Activated T-cell treated with anti-CD3 and anti-CD28 coated beads for 1 hour (primary cell): ENCODE results near the gene ITIH5.

ENCODE experiments used
- DNase-seq: peaks from one replicate; pipeline ENCODE4 v3.0.0-alpha.2; 2020; ENCODE audit warnings: low read depth

ITIH5 gene

DNA sequence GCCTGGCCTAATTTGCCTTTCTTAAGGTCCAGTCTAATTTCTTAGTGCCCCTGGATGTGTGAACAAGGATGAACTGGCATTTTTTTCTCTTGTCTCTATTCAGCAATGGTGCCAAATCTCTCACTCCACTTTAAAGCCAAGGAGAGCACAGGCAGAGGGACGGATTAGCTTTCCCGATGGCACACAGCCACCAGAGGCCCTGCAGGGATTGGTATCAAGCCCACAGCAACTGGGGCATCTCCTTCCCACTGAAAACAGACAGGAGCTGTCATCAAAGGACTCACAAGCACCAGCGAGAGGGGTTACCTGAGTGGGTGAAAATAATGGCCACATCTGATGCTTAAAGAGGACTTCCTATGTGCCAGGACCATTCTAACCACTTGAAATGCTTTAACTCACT is 83.1 kb downstream of the ITIH5 start:
- DNase-seq, result no peak

DNA sequence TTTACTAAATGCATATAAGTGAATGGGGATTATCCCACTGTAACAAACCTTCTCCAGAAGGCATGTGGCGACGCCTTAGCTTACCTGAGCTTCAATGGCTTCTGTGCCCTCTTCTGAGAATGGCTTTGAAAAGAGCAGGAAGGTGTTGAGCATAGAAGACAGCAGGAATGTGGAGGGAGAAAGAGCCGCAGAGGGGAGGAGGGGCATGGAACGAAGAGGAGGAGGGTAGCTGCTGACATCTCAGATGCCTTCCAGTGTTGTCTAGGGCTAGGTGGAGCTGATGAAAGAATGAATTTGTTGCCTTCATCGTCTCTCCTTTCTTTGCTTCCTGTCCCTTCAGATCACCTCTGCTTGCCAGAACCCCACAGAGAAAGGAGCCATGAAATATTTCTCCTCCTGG is 86.2 kb downstream of the ITIH5 start:
- no peak for DNase-seq

DNA sequence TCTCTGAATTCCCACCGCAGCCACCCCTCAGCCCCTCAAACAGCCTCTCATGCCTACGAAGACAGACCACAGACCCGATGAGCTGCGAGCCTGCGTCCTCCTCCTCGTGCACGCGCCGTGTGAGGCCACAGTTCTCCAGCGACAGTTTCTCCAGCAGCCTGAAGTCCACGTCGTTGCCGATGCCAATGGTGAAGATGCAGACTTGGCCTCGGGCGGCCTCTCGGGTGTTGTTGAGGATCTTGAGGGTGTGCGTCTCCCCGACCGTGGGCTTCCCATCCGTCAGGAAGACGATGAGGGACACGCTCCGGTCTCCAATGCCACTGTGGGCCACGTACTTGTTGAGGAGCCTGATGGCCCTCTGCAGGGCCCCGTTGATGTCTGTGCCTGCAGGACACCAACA is 87.1 kb downstream of the ITIH5 start:
- DNase-seq, result no peak

DNA sequence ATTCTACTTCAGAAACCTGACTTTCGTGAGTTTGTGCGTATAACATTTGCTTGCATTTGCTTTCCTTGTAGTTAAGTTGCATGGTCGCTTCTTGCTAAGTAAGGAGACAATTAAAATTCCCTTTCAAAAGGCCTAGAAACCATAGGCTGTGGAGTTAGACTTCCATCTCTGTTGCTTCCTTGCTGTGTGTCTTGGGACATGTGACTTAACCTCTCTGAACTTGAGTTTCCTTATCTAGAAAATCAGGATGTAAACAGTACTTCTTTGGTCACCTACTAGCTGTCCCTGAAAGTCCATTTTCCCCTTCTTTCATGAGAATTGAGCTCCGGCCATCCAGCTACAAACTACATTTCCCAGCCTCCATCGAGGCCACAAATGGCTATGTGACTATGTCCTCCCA is 89.2 kb downstream of the ITIH5 start:
- DNase-seq, result no peak

DNA sequence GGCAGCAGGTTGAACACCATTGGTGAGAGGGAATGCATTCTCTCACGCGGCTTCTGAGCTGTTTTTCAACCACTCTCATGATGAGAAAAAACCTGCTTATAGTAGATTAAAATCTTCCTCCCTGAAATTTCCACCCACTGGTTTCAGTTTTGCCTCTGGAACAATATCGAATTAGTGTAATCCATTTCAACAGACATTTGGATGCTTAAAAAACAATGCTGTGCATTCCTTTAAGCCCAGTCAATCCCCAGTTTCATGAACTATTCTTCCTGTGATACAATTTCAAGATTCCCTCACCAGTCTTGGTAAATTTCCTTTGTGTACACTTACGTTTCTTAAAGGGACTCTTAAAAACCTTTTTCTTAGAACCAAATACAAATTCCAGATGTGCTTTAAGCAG is 89.6 kb downstream of the ITIH5 start:
- no peak for DNase-seq

DNA sequence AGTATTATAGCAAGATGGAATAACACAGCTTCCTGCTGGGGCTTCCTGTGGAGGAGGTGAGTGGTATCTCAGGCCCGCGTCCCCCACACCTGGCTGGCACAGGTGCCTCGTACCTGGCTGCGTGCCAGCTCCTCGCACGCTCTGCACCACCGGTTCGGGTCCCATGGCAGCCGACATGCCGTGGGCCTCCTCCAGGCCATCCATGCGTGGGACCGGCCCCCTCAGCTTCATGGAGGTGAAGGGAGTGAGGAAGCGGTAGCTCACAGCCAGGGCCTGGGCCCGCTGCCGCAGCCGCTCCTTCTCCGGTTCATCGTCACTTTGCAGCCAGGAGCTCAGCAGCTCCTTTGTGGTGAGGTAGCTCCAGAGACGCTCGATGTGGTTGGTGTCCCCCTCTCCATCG is 90.4 kb downstream of the ITIH5 start:
- DNase-seq, result no peak

DNA sequence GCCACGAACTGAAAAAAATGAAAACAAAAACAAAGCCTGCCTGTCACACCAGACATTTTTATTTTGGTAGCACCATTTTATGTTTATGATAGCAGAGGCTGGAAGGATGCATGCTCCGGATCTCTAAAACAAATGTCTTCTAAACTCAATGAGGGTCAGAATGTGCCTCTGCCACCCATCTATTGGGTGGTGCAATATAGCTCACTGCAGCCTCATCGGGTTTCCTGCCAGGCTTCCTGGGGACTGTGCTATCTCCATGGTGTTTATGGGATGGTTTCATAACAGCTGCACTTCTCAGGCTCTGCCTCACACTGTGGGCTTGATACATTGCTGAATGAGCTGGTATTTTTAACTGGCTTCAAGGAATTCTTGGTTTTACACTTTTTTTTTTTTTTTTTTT is 94.4 kb downstream of the ITIH5 start:
- no peak for DNase-seq

DNA sequence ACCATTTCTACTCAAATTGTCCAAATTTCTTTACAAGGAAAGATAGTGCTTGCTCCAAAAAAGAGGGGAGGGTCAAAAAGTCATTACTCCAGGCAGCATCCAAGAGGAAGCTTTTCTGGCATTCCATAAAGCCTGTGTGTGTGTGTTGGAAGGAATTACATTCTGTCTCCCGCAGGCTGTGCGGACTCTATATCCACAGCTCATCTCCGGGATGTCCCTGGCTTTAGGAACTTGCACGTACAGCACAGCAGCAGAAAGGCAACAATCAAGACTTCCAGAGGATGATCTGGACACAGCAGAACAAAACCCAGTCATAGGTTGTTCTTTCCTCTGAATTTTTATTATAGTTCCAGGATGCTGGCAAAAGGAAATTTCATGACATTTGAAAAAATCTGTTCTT is 94.8 kb downstream of the ITIH5 start:
- DNase-seq, result no peak

DNA sequence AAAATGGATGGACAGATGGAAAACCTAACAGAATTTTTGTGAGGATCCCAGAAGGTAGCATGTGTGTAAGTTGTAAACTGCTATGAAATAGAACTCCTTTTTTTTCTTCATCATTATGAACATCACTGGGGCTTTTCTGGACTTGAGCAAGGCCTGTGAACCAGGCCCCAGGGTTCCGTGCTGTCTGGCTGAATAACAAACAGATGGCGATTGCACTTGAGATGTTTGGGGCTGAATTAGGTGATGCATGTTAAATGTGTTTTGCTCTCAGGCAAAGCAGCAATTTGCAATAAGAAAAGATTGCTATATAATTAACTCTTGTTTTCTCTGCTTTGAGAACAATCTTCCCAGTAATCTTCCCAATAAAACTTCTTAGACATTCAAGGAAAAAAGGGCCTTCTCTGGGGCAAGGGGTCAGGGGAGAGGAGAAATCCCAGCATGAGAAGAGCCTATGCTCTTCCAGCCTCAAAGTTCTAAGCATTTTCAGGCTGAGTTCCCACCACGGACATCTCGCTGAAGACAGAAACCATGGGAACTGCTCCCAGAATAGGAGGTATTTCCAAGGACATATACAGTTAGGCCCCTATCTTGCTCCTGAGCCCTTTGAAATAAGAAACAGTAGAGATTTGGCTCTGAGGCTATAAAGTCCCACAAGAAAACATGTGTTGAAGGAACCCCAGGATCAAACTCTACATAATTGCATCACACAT is 98.7 kb downstream of the ITIH5 start:
- no peak for DNase-seq

DNA sequence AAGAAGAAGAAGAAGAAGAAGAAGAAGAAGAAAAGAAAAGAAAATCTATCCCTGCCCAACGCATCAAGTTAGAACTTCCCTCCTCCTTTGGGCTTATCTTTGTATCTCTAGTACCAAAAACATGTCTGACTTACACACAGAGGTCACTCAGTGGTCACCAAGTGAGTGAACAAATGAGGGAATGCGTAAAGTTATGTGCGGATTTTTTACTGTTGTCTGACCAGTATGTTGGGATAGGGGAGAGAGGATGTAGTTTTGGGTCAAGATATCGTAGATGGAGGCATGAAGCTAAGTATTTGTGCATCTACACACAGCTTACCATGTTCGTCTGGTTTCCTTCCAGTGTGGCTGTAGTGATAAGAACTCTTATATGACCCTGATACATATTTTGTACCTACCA is 99.9 kb downstream of the ITIH5 start:
- DNase-seq, result no peak

DNA sequence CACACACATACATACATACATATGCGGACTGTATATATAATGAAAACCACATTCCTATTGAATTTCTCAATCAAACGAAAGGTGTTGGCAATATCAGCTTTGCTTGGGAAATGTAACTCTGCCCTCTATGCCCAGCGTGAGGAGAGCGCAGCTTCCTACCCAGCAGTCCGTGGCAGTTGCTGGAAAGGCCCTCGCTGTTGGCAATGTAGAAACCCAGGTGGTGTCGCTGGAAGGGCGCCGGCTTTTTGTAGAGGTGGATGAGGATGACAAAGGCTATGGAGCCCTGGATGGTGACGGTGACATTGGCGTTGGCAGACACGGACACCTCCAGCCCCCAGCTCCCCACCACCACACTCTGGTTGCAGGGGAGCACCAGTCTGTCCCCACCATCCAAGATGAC is 100.9 kb downstream of the ITIH5 start:
- no peak for DNase-seq

DNA sequence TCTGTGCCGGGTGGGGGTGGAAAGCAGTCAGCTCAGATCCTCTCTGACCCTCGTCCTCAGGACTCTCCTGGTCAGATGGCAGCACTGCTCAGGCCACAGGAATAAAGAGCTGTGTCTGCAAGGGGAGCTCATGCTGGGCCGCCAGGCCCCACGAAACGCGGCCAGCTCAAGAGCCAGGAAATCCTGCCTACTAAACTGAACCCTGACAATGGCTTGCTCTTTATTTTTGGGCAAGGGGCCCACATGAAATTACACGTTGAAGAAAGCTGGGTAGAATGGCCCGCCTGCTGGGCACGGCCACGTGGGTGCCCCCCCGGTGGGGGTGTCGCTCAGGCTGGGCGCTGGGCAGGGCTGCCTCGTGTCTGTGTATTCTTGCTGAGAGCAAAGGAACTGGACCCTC is 103.0 kb downstream of the ITIH5 start:
- no peak for DNase-seq

DNA sequence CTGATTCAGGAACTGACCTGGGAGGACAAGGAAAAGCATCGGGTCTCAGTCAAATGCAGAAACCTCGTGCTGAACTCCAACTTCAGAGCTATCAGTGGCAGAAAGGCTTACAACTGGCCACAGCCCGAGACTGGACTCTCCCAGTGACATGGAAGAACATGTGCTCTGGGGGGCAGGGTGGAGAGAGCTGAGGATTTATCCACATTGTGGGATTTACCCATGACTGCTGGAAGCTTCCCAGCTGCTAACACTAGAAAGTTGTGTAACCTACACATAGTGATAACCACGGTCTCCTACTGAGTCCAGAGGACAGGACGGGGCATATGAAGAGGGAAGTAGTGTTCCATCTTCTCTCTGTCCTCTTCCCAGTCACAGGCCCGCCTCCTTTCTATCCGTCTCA is 103.4 kb downstream of the ITIH5 start:
- no peak for DNase-seq

DNA sequence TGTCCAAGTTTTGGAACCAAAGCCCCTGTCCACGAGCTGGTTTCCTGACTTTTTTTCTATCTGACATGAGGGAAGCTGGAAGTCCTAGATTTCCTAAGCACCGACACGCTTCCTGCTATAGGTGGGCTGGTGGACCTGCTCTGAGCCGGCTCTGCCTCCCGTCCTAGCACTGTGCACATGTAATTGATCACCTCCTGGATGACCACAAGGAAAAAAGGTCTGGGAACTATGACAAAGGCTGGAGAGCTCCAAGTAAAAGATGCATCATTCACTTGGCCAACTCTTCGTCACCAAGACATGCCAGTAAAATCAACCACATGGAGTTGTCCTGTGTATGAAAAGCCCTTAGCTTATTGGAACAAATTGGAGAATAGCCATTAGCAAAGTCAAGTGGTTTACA is 104.8 kb downstream of the ITIH5 start:
- no peak for DNase-seq

DNA sequence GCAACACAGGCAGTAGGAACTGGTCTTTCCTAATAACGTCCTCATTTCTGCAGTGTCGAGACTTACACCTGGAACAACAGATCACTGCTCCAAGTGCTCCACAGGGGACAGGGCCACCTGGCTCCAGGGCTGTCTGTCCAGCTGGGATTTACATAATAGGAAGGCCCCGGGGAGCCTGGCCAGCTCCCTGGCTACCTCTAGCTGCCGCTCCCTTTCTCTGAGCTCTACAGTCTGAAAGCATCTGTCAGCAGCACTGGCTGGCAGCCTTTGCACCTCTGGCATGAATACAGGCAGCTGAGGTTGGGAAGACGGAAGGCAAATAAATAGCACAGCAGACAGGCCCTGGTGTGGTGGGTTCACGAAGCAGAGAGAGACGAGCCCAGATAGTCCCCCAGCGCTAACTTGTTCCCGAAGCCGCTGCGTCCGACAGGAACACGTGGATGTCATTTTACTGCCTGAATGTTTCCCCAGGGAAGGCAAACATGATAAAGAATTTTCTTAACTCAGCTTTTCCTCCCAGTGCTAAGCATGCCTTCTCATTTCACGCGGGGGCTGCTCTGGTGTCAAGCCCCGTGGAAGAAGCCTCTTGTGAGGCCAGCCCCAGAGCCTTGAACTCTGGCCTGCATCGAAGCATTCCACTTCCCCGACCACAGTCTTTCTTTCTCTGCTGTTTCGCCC is 105.4 kb downstream of the ITIH5 start:
- DNase-seq, result no peak

DNA sequence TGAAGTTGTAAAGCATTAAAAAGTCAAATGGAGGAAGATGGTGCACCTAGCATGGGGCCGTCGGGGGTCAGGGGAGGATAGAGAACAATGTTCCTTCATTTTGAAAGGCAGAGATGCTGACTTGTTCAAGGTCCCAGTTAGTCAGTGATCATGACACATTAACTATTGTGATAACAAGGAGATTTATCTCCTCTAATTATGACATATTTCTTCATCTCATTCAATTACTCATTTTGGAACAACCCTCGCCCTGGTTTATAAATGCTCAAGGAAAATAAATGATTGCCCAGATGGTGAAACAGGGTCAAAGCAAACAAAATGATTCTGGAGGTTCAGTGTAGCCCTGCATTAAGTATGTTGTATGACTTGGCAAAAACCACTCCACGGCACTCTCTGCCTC is 106.2 kb downstream of the ITIH5 start:
- no peak for DNase-seq

DNA sequence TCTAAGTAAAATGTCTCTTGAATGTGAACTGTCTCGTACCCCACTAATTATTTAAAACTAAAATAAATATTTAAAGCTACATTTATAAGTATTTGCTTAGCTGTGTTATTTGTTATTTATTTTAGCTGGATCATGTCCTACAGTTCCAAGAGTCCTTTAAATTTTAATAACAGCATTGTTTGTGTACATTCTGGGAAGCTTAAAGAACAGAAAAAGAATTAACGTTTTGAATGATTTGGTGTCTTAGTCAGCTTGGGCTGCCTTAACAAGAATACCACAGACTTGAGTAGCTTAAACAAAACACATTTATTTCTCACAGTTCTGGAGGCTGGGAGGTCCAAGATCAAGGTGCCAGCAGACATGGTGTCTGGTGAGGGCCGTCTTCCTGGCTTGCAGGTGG is 107.4 kb downstream of the ITIH5 start:
- DNase-seq, result no peak

DNA sequence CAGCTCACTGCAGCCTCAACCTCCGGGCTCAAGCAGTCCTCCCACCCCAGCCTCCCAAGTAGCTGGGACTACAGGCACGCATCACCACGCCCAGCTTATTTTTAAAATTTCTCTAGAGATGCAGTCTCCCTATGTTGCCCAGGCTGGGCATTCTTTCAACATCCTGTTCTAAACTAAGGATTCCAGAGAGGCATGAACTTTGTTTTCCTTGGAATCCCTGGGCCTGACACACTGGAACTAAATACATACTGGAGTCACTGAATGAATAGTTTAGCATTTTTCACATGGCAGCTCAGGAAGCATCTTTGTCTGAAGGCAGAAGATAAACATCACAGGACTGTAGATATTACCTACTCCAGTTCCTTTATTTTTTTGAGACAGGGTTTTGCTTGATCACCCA is 108.7 kb downstream of the ITIH5 start:
- no peak for DNase-seq

DNA sequence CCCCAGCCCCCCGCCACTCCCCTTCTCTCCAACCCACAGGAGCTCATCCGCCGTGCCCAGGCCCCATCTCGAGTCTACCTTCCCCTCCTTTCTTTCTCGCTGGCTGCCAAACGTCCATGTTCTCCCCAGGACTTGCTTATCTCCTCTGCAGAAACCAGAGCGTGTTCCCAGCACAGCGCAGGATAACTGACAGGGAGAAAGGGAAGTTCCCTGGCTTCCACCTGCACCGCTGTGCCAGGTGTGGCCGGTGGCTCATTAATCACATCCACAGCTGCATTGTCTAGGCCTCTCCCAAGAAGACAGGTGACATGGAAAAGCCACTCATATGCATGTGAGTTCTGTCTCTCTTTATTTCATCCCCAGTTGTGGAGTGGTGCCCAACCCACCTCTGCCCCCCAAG is 113.2 kb downstream of the ITIH5 start:
- no peak for DNase-seq

DNA sequence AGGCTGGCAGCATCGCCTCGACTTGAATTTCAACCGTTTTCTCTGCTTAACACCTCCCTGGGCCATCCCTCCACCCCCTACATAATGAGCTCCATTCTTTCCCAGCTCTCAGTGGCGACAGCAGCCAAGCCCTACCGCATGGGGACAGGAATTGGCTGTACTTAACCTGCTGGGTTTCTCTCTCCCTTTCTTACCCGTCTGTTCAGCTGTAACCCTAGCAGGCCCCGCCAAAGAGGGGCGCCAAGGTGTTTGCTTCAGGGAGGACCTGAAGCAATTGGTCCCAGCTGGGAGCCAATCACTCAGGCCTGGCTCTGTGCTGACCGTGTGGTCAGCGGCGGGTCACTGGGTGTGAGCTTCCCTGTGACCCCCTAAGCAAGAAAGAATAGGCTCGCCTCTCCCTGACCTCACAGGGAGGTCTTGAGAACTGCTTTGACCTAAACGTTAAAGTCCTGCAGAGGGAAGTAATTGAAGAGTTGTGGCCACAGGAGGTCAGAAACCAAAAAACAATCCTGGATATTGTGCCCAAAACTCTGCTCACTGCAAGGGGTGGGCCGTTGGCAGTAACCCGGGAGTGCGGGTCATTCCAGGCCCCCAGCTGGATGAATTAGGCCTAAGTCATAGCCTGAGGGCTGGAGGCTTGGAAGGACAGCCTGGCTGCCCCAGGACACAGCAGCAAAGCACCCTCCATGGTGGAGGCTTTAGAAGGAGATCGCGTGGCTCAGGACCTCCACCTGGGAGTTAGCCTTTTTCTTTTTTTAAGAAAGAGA is 114.6 kb downstream of the ITIH5 start:
- no peak for DNase-seq

DNA sequence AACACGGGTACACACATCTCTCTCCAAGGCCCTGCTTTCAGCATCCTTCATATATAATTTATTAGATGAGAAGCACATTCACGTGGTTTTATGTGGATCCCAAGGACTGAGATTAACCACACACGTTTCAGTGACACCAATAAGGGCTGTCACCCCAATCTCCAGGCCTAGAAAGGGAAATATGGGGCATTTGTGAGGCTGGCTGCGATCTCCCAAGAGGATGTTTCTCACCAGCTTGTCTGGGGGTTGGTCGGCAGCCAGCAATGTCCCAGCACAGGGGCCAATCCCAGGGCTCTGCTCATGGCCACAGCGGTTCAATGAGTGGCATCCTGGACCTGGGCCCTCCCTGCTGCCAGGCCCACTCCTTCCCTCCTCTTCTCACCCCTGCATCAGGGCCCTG is 115.5 kb downstream of the ITIH5 start:
- DNase-seq, result no peak

DNA sequence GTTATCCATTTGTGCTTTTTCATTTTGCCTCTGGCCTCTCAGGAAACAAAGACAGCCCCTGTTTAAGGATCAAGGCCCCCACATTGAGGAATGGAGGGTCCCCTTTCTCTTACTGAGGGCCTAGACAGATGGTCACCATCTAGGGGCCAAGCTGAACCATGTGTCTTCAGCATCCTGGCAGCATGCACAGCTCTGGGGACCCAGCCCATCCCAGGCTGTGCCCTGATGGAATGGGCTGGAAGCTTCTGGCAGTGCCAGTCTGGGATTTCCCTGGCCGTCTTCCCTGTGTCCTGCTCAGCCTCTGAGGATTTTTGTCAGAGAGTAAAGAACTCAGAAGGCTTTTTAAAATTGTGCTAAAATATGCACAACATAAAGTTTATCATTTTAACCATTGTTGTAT is 116.8 kb downstream of the ITIH5 start:
- DNase-seq, result no peak

DNA sequence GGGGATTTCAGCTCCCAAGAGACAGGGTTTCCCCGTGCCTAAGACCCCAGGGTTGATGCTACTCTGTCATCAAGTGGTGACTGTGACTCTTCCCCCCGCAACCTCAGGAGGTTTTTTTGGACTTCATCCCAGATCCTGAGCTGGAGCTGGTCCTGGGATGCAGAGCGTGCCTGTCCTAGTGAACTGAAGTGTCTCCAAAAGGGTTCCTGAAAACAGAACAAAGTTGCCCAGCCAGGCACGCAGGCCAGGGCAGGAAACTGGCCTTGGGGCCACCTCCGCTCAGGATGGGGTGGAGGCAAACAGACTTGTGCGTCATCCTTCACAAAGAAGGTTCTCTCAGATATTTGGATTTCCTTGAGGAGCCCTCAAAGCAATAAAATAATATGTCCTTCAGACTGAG is 118.9 kb downstream of the ITIH5 start:
- DNase-seq, result no peak
